GM18526 (cell line): ENCODE results near the gene ABCC1.

Experiments
- POLR2A ChIP-seq: IDR thresholded peaks from 3 replicates; pipeline ENCODE4 v1.6.1; 2011; ENCODE audit not compliant: insufficient read length; ENCODE audit errors: extremely low read depth

ABCC1 gene

DNA sequence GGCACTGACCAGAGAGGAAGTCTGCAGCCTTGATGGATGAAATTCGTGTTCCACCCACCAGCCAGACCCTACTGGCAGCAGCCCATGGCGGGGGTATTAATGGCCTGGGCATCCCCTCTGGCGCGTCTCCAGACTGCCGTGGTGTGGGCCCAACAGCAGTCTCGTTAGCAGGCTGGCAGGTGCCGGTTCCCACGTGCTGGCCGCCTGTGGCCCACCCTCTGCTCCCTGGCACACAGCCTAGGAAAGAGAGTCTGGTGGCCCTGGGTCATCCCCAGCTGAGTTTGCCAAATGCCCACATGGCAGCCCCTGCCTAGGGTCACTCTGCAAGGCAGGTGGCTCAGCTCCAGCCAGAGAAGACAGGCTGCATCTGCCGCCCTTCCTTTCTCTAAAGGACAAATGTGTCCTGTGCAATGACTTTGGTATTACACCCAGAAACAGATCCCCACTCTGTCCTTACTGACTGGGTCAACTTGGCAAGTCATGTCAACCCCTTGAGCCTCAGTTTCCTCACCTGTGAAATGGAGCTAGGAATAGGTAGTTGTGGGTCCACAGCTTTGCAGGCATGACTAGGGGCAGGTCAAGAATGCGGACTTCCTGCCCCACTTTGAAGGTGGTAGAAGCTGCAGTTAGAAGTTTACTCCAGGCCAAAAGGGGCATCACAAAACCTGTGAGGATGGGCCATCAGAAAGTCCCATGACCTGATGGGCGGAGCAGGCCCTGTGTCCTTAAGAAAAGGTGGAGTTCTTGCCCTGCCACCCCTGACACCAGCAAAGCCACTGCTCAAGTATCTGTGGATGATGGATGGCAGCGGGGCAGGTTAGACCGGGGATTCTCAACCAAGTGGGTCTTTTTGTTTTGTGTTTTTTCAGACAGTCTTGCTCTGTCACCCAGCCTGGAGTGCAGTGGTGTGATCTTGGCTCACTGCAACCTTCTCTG is 197.2 kb downstream of the ABCC1 start:
- no peak for TF ChIP-seq POLR2A

GRCh38 chr16:16147316-16147999 is 198.0 kb downstream of the ABCC1 start:
- no peak for TF ChIP-seq POLR2A

GRCh38 chr16:16148755-16149154 is 199.3 kb downstream of the ABCC1 start:
- no peak for TF ChIP-seq POLR2A

- no peak for TF ChIP-seq POLR2A
Observed at GRCh38 chr16:16149710-16150116, 200.3 kb downstream of the ABCC1 start.

DNA sequence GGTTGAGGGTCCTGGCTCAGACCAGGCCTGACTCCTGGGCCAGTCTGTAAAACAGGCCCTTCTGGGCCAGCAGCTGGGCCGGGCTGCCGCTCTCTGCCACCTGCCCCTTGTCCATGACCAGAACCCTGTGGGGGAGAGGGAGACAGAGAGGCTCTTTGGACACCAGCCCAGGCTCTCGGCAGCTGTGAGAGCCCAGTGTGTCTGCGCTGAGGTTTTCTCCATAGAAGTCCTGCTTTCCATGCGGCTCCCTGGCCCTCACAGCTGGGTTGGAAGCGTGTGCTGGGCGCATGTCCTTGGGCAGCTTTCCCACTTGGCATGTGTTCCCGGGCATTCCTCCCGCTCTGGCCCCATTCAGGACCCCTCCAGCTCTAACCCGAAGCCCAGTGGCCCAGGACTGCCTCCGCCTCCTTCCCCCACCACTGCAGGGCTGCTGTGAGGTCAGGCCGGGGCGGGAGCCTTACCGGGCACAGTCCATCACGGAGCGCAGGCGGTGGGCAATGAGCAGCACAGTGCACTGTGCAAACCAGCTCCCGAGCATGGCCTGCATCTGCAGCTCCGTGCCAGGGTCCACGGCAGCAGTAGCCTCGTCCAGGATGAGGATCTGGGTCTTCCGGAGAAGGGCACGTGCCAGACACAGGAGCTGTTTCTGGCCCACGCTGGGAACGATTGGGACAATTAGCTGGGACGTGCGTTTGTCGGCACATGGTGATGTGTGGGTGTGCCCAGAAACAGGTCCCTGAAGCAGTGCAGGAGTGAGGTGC is 200.9 kb downstream of the ABCC1 start:
- TF ChIP-seq POLR2A = no peak

DNA sequence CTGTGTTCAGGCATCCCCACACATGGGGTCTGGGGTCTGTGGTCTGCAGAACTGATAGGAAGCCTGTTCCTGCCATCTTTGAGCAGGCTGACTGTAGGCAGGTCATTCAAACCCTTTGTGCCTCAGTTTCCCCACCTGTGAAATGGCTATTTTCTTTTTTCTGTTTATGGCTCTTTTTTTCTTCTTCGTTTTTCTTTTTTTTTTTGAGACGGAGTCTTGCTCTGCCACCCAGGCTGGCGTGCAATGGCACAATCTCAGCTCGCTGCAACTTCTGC is 201.4 kb downstream of the ABCC1 start:
- no peak for TF ChIP-seq POLR2A

- no peak for TF ChIP-seq POLR2A
Observed at GRCh38 chr16:16151315-16151714, 201.9 kb downstream of the ABCC1 start.

- no peak for TF ChIP-seq POLR2A
Observed at GRCh38 chr16:16154281-16154951, 205.0 kb downstream of the ABCC1 start.

- TF ChIP-seq POLR2A = no peak
Observed at GRCh38 chr16:16155234-16155633, 205.8 kb downstream of the ABCC1 start.

DNA sequence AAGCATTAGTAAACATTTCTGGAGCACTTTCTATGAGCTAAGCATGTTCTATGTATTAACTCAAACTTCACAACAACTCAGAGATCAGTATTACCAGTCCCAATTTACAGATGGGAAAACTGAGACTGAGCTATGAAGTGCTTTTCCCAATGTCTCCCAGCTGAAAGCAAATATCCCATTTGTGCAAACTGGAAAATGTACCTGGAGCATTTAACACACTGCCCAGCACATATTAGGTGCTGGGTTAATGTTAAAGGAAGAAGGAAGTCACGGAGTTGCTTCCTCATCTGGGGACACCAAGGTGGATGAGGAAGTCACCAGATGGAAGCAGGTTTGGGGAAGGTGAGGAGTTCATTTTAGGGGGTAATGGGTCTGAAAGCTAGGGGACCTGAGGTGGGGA is 207.8 kb downstream of the ABCC1 start:
- no peak for TF ChIP-seq POLR2A

DNA sequence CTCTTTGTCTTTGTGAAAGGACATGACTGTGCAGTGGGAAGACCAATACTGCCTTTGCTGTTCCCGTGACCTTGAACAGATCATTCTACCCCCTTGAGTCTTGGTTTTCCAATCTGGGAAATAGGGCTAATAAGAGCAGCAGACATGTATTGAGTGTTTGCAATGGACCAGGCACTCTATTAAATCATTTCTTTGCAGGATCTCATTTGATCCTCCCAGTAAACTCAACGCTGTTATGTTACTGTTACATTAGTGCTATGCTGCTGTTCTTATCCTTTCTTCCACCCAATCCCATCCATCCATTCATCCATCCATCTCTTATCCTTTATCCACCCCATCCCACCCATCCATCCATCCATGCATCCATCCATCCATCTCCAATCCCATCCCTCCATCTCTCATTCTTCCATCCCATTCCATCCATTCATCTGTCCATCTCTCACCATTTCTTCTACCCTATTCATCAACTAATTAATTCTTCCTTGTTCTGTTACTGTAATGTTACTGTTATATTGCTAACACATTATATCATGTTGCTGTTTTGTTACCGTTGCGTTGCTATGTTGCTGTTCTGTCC is 208.8 kb downstream of the ABCC1 start:
- TF ChIP-seq POLR2A = no peak

GRCh38 chr16:16158741-16159374 is 209.4 kb downstream of the ABCC1 start:
- TF ChIP-seq POLR2A = no peak

DNA sequence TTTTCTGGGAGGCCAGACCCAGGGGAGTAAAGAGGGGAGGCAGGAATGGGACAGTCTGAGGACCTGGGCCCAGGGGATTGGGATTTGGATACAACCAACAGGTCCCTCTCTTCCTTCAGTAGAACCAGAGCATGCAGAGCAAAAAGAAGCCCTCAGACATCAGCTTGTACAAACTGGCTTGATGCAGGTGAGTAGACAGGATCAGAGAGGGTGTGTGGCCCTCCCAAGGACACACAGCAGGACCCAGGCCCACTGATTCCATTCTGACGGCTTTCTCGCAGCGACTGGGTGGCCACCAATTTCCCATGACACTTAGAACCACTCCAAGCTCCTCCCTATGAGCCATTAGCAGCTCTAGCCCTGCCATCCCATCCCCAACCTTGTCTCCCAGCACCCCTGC is 210.2 kb downstream of the ABCC1 start:
- no peak for TF ChIP-seq POLR2A

- TF ChIP-seq POLR2A = no peak
Observed at GRCh38 chr16:16161319-16161718, 211.9 kb downstream of the ABCC1 start.
